Stomach (tissue), 4 donors: ENCODE data around the gene ELMO3.

ENCODE experiments used
- CTCF ChIP-seq, 7 experiments: fragments of 450-650 bp in 4 of 7; fragments of 200-600 bp in 3 of 7; sonication (generic) in 3 of 7; IDR thresholded peaks; one replicate each; pipeline ENCODE4 v1.5.1; 2016 to 2019; ENCODE audit warnings: antibody characterized with exemption in 7 of 7, control low read depth in 2 of 7, mild to moderate bottlenecking in 1 of 7
- POLR2A ChIP-seq, 4 donors: fragments of 450-650 bp; IDR thresholded peaks; one replicate each; pipeline ENCODE4 v1.6.1; 2016; ENCODE audit warnings: antibody characterized with exemption in 4 of 4, control low read depth in 2 of 4, mild to moderate bottlenecking in 1 of 4, moderate library complexity in 1 of 4
- POLR2AphosphoS5 ChIP-seq, 3 donors: sonication (generic); formaldehyde crosslinking; IDR thresholded peaks; one replicate each; pipeline ENCODE4 v1.6.1; 2016; ENCODE audit warnings: antibody characterized with exemption in 3 of 3

- TF ChIP-seq POLR2A (IDR thresholded peaks at IDR 0.05), result no peak
- TF ChIP-seq POLR2AphosphoS5 (IDR thresholded peaks at IDR 0.05), result no peak
- no peak for TF ChIP-seq CTCF (IDR thresholded peaks at IDR 0.05)
These were observed 8.5 kb downstream of the ELMO3 start for GRCh38 chr16:67207249-67208091.
